ENCODE results near the gene CHERP. TPM values are rescaled to one million over a fixed set of nuclear protein-coding genes. Genes with fewer than 3 reads are reported as not detected.

Gene CHERP
- total and polyA plus RNA-seq, 3 experiments from 2014 or later, result 20.3 to 74.2 (median 73.1) TPM

DNA sequence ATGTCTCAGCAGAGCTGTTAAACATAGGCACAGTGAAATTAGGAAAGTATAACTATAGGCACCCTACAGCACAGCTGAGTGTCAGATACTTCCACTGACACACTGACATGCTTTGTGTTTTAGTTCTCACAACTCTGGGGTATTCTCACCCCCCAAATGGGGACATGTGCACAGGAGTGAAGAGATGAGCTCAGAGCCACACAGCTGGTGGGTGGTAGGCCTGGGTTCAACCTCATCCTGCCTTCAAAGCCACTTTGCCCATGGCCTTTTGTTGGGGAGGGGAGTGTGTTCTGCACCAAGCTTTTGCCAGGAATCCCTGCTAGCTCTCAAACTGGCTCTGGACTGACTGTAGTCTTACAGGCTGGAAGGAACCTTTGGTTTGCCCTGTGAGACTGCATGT lies 31.7 kb upstream of the CHERP start:
- Mint-ChIP-seq H3K27me3 (peaks cover 0 to 2% of the 10 kb centered on the region in 2 donors), H3K9me3 (no peaks in the 10 kb centered on the region), H3K4me1 (peaks cover 48 to 70% (median 50%) of the 10 kb centered on the region in 3 donors), H3K27ac (peak overlapping the region; percentile 48 to 100 (median 98)), H3K4me3 (peak overlapping the region; percentile 90 to 99 (median 96)), H3K36me3 (peaks cover 0 to 61% (median 11%) of the 10 kb centered on the region in 3 donors)
- peaks cover 16% of the 10 kb centered on the region for H3K36me3 ChIP-seq (ENCODE audit: insufficient read depth, low read length)
- peak overlapping the region; percentile 94 for H3K27ac ChIP-seq (ENCODE audit: low read depth, low read length)
- peaks cover 48% of the 10 kb centered on the region for H3K4me1 ChIP-seq (ENCODE audit: insufficient read depth, low read length)
- DNase-seq, result no peak
- CTCF ChIA-PET, result interaction anchor here (1.1 to 2.3 kb wide), 4 partner anchors 10 to 55 kb away, joined by 3 to 9 read pairs (median 4); no protein-coding TSS in a partner anchor
- POLR2A ChIA-PET, result interaction anchor here (1.3 to 2.8 kb wide), 2 partner anchors 10 to 14 kb away, joined by 6 to 11 read pairs; no protein-coding TSS in a partner anchor
- H3K9me3 ChIP-seq (ENCODE audit: low read length), result no peaks in the 10 kb centered on the region
- H3K27me3 ChIP-seq (ENCODE audit: insufficient read depth, low read length, poor library complexity, severe bottlenecking), result no peaks in the 10 kb centered on the region
- peak overlapping the region; percentile 2 for H3K4me3 ChIP-seq (ENCODE audit: low read length)

DNA sequence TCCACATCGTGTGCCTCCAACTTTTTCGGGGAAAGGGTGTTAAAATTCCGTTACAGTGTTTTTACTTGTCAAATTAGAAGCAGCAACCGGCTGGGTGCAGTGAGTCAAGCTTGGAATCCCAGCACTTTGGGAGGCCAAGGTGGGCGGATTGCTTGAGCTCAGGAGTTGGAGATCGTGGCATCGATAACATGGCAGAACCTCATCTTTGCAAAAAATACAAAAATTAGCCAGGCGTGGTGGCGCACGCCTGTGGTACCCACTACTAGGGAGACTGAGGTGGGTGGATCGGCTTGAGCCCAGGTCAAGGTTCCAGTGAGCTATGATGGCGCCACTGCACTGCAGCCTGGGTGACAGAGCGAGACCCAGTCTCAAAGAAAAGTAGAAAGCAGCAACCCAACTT lies 31.1 kb upstream of the CHERP start:
- H3K27ac Mint-ChIP-seq, result peak overlapping the region; percentile 91 to 100 (median 100)
- no peaks in the 10 kb centered on the region for H3K9me3 Mint-ChIP-seq
- Histone ChIP-seq H3K9me3 (ENCODE audit: low read length) (no peaks in the 10 kb centered on the region), H3K36me3 (ENCODE audit: insufficient read depth, low read length) (peaks cover 13% of the 10 kb centered on the region), H3K4me3 (ENCODE audit: low read length) (peak overlapping the region; percentile 92), H3K27ac (ENCODE audit: low read depth, low read length) (peak overlapping the region; percentile 94), H3K27me3 (ENCODE audit: insufficient read depth, low read length, poor library complexity, severe bottlenecking) (no peaks in the 10 kb centered on the region), H3K4me1 (ENCODE audit: insufficient read depth, low read length) (peaks cover 48% of the 10 kb centered on the region)
- H3K4me3 Mint-ChIP-seq, result peak overlapping the region; percentile 90 to 99 (median 96)
- H3K27me3 Mint-ChIP-seq, result no peaks in the 10 kb centered on the region
- peaks cover 47 to 66% (median 48%) of the 10 kb centered on the region in 3 donors for H3K4me1 Mint-ChIP-seq
- peaks cover 0 to 60% (median 8%) of the 10 kb centered on the region in 3 donors for H3K36me3 Mint-ChIP-seq
- POLR2A ChIA-PET, result interaction anchor here (1.3 to 2.8 kb wide), 4 partner anchors 11 to 54 kb away, joined by 6 to 15 read pairs (median 8); partner anchors contain the start of gene MED26
- no peak for DNase-seq
- CTCF ChIA-PET, result interaction anchor here (1.1 to 2.3 kb wide), 5 partner anchors 9 to 56 kb away, joined by 3 to 9 read pairs (median 3); no protein-coding TSS in a partner anchor

DNA sequence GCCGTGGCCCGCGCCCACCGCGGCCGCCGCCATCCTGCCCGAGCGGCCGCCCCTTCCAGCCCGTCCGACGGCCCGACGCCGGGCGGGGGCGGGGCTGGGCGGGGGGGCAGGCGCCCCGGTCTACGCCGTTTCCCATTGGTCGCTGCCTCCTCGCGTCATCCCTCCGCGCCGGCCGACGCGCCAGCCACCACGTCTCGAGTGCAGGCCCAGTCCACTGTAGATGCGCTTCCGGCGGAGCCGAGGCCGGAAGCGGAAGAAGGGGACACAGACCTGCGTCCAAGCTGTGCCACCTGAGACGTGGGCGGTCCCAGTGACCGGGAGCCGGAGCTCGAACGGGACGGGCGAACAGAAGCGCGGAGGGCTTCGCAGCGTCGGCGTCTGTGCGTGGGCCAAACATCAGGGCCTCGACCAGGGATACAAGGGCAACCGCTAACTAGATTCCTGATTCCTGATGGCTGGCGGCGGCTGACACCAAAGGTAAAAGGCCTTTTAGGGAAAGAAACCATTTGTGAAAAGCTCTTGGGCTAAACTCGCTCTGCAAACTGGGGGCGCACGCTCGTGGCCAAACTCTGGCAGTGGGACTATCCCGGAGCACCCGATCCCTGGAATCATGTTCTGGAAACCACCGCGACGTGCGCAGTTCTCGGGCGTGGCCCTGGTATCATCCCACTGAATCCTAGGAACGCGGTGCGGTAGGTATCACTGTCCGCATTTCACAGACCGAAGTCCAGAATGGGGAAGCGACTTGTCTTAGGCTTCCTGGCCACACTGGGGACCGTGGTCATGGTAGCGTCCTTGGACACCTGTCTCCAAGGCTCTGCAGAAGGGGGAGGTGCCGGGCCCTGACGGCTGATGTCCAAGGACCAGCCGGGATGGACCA lies 30.3 kb upstream of the CHERP start, which contains the start of gene SLC35E1:
Gene SLC35E1 (minus strand): TSS at position 84 of the 880 bp plus-strand sequence. CDS start 51 bp downstream, at position 33.
- Histone ChIP-seq H3K36me3 (ENCODE audit: insufficient read depth, low read length) (peaks cover 6% of the 10 kb centered on the region), H3K4me1 (ENCODE audit: insufficient read depth, low read length) (peaks cover 49% of the 10 kb centered on the region)

DNA sequence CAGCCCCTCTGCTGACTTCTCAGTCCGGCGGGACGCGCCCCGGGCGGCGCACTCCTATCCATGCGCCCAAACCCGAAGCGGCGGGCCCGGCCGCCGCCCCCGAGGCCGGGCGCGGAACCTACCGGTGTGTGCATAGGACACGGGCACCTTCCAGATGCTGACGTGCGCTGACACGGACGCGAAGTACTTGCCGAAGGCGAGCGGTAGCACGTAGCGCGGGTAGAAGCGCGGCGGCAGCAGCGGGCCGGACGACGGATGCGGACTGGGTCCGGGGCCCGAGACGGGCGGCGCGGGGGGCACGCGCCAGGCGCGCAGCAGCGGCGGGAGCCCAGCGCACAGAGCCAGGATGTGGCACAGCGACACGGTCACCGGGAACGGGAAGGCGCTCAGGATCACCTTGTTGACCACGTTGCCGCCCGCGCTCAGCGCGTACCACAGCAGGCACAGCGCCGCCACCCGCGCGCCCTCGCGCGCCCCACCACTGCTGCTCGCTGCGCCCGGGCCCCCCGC lies 29.6 kb upstream of the CHERP start:
- ChIA-PET POLR2A (interaction anchor here (0.6 to 2.8 kb wide), 5 partner anchors 12 to 56 kb away, joined by 3 to 15 read pairs (median 11); partner anchors contain the start of gene MED26), CTCF (interaction anchor here (1.0 kb wide), 1 partner anchor 10 kb away, joined by 3 read pairs; no protein-coding TSS in a partner anchor)
- Histone ChIP-seq H3K4me1 (ENCODE audit: insufficient read depth, low read length) (peaks cover 56% of the 10 kb centered on the region), H3K4me3 (ENCODE audit: low read length) (peak overlapping the region; percentile 72), H3K27ac (ENCODE audit: low read depth, low read length) (peak overlapping the region; percentile 85), H3K36me3 (ENCODE audit: insufficient read depth, low read length) (peaks cover 5% of the 10 kb centered on the region), H3K27me3 (ENCODE audit: insufficient read depth, low read length, poor library complexity, severe bottlenecking) (no peaks in the 10 kb centered on the region), H3K9me3 (ENCODE audit: low read length) (no peaks in the 10 kb centered on the region)
- H3K9me3 Mint-ChIP-seq, result no peaks in the 10 kb centered on the region
- H3K36me3 Mint-ChIP-seq, result peaks cover 0 to 60% (median 10%) of the 10 kb centered on the region in 3 donors
- H3K27ac Mint-ChIP-seq, result peak overlapping the region in 7 of 8 donors; percentile 63 to 99 (median 89)
- peaks cover 47 to 70% (median 56%) of the 10 kb centered on the region in 3 donors for H3K4me1 Mint-ChIP-seq
- DNase-seq, result peak in 2 of 5 donors; percentile 23 to 64
- H3K4me3 Mint-ChIP-seq, result peak overlapping the region; percentile 76 to 91 (median 83)
- H3K27me3 Mint-ChIP-seq, result no peaks in the 10 kb centered on the region

More for the DNA sequence above, 30.3 kb upstream of the CHERP start, which contains the start of gene SLC35E1:
- H3K27ac Mint-ChIP-seq, result peak within 1 kb of the TSS; percentile 91 to 100 (median 100)
- H3K36me3 Mint-ChIP-seq, result peaks cover 0 to 60% (median 10%) of the 10 kb centered on the region in 3 donors
- ChIA-PET POLR2A (interaction anchor here (2.1 to 2.8 kb wide), 3 partner anchors 11 to 55 kb away, joined by 6 to 15 read pairs (median 11); partner anchors contain the start of gene MED26), CTCF (interaction anchor here (1.4 to 2.3 kb wide), 2 partner anchors 10 to 12 kb away, joined by 3 to 9 read pairs; no protein-coding TSS in a partner anchor)
- peak; percentile 85 to 95 (median 88) for DNase-seq
- H3K4me1 Mint-ChIP-seq, result peaks cover 47 to 69% (median 53%) of the 10 kb centered on the region in 3 donors
- no peaks in the 10 kb centered on the region for H3K27me3 ChIP-seq (ENCODE audit: insufficient read depth, low read length, poor library complexity, severe bottlenecking)
- H3K27ac ChIP-seq (ENCODE audit: low read depth, low read length), result peak within 1 kb of the TSS; percentile 94
- H3K4me3 Mint-ChIP-seq, result peak within 1 kb of the TSS; percentile 90 to 99 (median 96)
- no peaks in the 10 kb centered on the region for H3K9me3 Mint-ChIP-seq
- peak within 1 kb of the TSS; percentile 92 for H3K4me3 ChIP-seq (ENCODE audit: low read length)
- H3K27me3 Mint-ChIP-seq, result no peaks in the 10 kb centered on the region
- H3K9me3 ChIP-seq (ENCODE audit: low read length), result no peaks in the 10 kb centered on the region

DNA sequence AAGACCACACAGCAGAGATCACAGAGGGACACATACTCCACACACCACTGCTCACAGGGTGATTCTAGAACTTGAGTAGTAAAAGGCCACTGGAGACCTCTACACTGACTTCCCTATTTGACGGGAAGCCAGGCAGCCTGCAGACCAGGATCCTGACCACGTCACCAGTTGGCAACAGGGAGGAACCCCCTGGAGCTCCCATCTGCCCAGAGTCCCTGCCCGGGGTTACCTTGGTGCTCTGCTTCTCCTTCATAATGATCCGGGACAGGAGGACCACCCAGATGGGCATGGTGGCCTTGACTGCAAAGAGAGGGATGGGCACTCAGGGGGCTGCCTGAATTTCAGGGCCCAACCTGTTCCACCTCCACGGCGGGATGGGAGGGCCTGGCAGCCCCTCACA lies 29.0 kb upstream of the CHERP start:
- Mint-ChIP-seq H3K4me3 (peak overlapping the region; percentile 76 to 91 (median 83)), H3K9me3 (no peaks in the 10 kb centered on the region), H3K36me3 (peaks cover 0 to 63% (median 9%) of the 10 kb centered on the region in 3 donors), H3K27ac (peak overlapping the region; percentile 46 to 99 (median 86)), H3K4me1 (peaks cover 51 to 74% (median 62%) of the 10 kb centered on the region in 3 donors), H3K27me3 (no peaks in the 10 kb centered on the region)
- DNase-seq, result no peak
- Histone ChIP-seq H3K36me3 (ENCODE audit: insufficient read depth, low read length) (peaks cover 5% of the 10 kb centered on the region), H3K9me3 (ENCODE audit: low read length) (no peaks in the 10 kb centered on the region), H3K4me3 (ENCODE audit: low read length) (peak overlapping the region; percentile 72), H3K27ac (ENCODE audit: low read depth, low read length) (peak overlapping the region; percentile 85), H3K4me1 (ENCODE audit: insufficient read depth, low read length) (peaks cover 62% of the 10 kb centered on the region), H3K27me3 (ENCODE audit: insufficient read depth, low read length, poor library complexity, severe bottlenecking) (no peaks in the 10 kb centered on the region)
- POLR2A ChIA-PET, result interaction anchor here (0.5 to 2.2 kb wide), 4 partner anchors 13 to 71 kb away, joined by 3 to 15 read pairs (median 10); no protein-coding TSS in a partner anchor
- CTCF ChIA-PET, result interaction anchor here (1.0 kb wide), 1 partner anchor 9 kb away, joined by 3 read pairs; no protein-coding TSS in a partner anchor

DNA sequence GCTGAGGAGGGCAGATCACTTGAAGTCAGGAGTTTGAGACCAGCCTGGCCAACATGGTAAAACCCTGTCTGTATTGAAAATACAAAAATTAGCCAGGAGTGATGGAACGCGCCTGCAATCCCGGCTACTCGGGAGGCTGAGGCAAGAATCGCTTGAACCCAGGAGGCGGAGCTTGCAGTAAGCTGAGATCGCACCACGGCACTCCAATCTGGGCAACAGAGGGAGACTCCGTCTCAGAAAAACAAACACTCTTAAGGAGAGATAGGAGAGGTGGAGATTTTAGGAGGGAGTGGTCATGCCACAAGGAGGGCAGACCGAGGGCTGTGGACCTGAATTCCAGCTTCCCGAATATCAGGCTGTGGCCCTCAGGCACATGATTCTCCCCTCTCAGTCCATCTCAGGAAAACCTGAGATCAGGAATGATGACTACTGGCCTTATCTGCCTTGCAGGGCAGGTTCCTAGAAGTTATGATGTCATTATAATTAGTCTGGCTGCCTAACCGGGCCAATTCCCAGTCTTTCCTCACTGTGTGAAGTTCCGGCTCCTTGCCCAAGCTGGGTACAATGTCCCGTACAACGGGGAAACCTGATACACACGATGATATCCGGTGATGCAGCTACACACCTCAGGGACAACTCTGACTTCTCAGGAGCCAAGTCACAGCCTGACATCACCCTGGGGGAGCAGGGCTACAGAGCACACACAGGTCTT lies 27.5 kb upstream of the CHERP start:
- Histone ChIP-seq H3K27me3 (ENCODE audit: insufficient read depth, low read length, poor library complexity, severe bottlenecking) (no peaks in the 10 kb centered on the region), H3K27ac (ENCODE audit: low read depth, low read length) (no peak overlapping the region), H3K4me1 (ENCODE audit: insufficient read depth, low read length) (peaks cover 62% of the 10 kb centered on the region), H3K9me3 (ENCODE audit: low read length) (no peaks in the 10 kb centered on the region), H3K36me3 (ENCODE audit: insufficient read depth, low read length) (peaks cover 9% of the 10 kb centered on the region), H3K4me3 (ENCODE audit: low read length) (no peak overlapping the region)
- CTCF ChIA-PET, result no interaction called here
- Mint-ChIP-seq H3K27me3 (no peaks in the 10 kb centered on the region), H3K27ac (peak overlapping the region in 4 of 8 donors; percentile 42 to 96 (median 82)), H3K36me3 (peaks cover 0 to 54% (median 11%) of the 10 kb centered on the region in 3 donors), H3K4me1 (peaks cover 49 to 74% (median 60%) of the 10 kb centered on the region in 3 donors), H3K4me3 (peak overlapping the region in 6 of 7 donors; percentile 31 to 91 (median 66)), H3K9me3 (no peaks in the 10 kb centered on the region)
- no peak for DNase-seq
- POLR2A ChIA-PET, result no interaction called here

DNA sequence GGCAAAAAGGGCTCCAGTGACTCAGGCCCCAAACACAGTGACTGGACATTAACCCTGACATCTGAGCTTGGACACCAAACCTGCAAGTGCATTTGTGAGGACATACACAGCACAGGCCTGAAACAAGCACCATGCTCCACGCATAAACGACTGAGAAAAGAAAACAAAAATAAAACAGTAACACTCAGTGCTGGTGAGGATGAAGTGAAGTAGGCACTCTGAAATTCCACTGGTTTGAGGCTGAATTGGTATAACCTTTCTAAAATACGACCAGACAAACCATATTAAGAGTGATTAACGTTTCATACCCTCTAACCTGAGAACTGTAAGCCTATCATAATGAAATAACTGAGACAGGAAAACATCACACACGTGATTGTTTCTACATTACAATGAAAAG lies 24.5 kb upstream of the CHERP start:
- peaks cover 16% of the 10 kb centered on the region for H3K36me3 ChIP-seq (ENCODE audit: insufficient read depth, low read length)
- Mint-ChIP-seq H3K4me1 (peaks cover 34 to 57% (median 41%) of the 10 kb centered on the region in 3 donors), H3K27me3 (no peaks in the 10 kb centered on the region), H3K27ac (peak overlapping the region; percentile 96 to 100 (median 99)), H3K36me3 (peaks cover 0 to 62% (median 18%) of the 10 kb centered on the region in 3 donors), H3K9me3 (no peaks in the 10 kb centered on the region), H3K4me3 (peak overlapping the region in 6 of 7 donors; percentile 74 to 91 (median 81))
- H3K27me3 ChIP-seq (ENCODE audit: insufficient read depth, low read length, poor library complexity, severe bottlenecking), result no peaks in the 10 kb centered on the region
- no peaks in the 10 kb centered on the region for H3K9me3 ChIP-seq (ENCODE audit: low read length)
- ChIA-PET POLR2A (interaction anchor here (0.5 to 1.5 kb wide), 7 partner anchors 18 to 95 kb away, joined by 3 to 9 read pairs (median 6); partner anchors contain the start of genes CHERP, SMIM7 and TMEM38A), CTCF (interaction anchor here (1.0 to 1.6 kb wide), 3 partner anchors 17 to 39 kb away, joined by 3 to 4 read pairs (median 4); no protein-coding TSS in a partner anchor)
- peak overlapping the region; percentile 9 for H3K4me3 ChIP-seq (ENCODE audit: low read length)
- H3K27ac ChIP-seq (ENCODE audit: low read depth, low read length), result no peak overlapping the region
- peaks cover 42% of the 10 kb centered on the region for H3K4me1 ChIP-seq (ENCODE audit: insufficient read depth, low read length)
- no peak for DNase-seq

All from CD8-positive, alpha-beta memory T cell (primary cell).